Astrocyte (in vitro differentiated cells and primary cell): ENCODE results near the gene GPC5.

ENCODE experiments used
- EZH2 ChIP-seq: IDR thresholded peaks from 2 replicates; pipeline ENCODE4 v1.6.1; 2012; ENCODE audit warnings: mild to moderate bottlenecking, low read length, inconsistent platforms; ENCODE audit not compliant: insufficient read depth
- TF ChIP-seq, protein P1 (sequence below): IDR thresholded peaks from 2 replicates; pipeline ENCODE4 v1.5.1; 2011; ENCODE audit warnings: low read depth, mild to moderate bottlenecking, inconsistent platforms, low read length, moderate library complexity; ENCODE audit not compliant: insufficient read depth

DNA sequence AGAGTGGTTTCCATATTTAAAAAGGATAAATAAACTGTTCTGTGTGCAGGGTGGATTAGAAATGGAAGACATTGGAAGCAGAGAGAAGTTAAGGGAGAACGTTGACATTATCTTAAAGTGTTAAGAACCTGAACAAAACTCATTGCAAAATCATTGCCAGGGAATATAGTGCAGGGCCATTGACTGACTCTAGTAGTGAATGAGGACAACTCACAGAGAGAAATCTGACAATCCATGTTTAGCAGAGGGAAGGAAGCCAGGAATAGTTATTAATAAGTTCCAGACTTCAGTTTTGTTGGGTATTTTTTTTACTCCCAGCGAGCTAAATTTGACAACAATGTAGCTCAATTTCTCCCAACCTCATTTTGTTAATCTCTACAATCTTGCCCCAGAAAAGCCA, 1273.4 kb downstream of the GPC5 start:
- TF ChIP-seq, protein P1, sequence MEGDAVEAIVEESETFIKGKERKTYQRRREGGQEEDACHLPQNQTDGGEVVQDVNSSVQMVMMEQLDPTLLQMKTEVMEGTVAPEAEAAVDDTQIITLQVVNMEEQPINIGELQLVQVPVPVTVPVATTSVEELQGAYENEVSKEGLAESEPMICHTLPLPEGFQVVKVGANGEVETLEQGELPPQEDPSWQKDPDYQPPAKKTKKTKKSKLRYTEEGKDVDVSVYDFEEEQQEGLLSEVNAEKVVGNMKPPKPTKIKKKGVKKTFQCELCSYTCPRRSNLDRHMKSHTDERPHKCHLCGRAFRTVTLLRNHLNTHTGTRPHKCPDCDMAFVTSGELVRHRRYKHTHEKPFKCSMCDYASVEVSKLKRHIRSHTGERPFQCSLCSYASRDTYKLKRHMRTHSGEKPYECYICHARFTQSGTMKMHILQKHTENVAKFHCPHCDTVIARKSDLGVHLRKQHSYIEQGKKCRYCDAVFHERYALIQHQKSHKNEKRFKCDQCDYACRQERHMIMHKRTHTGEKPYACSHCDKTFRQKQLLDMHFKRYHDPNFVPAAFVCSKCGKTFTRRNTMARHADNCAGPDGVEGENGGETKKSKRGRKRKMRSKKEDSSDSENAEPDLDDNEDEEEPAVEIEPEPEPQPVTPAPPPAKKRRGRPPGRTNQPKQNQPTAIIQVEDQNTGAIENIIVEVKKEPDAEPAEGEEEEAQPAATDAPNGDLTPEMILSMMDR = no peak
- TF ChIP-seq EZH2 = no peak
